Kidney (tissue), 14 donors: ENCODE results near the gene DBP. TPM values are rescaled to one million over a fixed set of nuclear protein-coding genes. Genes with fewer than 3 reads are reported as not detected.

Source experiments
- DNase-seq, 5 donors: peaks; one replicate each; pipeline ENCODE4 v3.0.0-alpha.2; 2013 to 2020
- FAIRE-seq: peaks from 2 replicates; lab custom pipeline; 2012; peaks lifted over from hg19 to GRCh38; lab: Jason Lieb, UNC
- H3K27ac ChIP-seq, 2 donors: one replicate each; pipeline ENCODE4 v1.7.0; 2013; ENCODE audit warnings: low read depth in 2 of 2, low read length in 2 of 2, inconsistent platforms in 1 of 2
- H3K27me3 ChIP-seq: one replicate; pipeline ENCODE4 v1.7.1; 2013; ENCODE audit warnings: low read length, inconsistent platforms; ENCODE audit not compliant: control insufficient read depth, insufficient read depth
- H3K36me3 ChIP-seq, 3 donors: one replicate each; pipeline versions ENCODE4 v1.7.0 to v1.7.1; 2013; ENCODE audit warnings: low read length in 3 of 3, control low read depth in 1 of 3, inconsistent platforms in 1 of 3; ENCODE audit not compliant: insufficient read depth in 3 of 3, control insufficient read depth in 2 of 3
- H3K4me1 ChIP-seq, 3 donors: one replicate each; pipeline versions ENCODE4 v1.7.0 to v1.7.1; 2013; ENCODE audit warnings: low read length in 3 of 3, inconsistent platforms in 1 of 3, low read depth in 1 of 3; ENCODE audit not compliant: control insufficient read depth in 2 of 3, insufficient read depth in 2 of 3
- H3K4me3 ChIP-seq, 3 donors: one replicate each; pipeline versions ENCODE4 v1.7.0 to v1.8.1; 2013; ENCODE audit warnings: low read length in 3 of 3, control low read depth in 1 of 3, inconsistent platforms in 1 of 3
- H3K9ac ChIP-seq, 3 donors: one replicate each; pipeline versions ENCODE4 v1.7.0 to v1.7.1; 2013; ENCODE audit warnings: low read length in 3 of 3, control low read depth in 1 of 3, inconsistent platforms in 1 of 3
- H3K9me3 ChIP-seq, 3 donors: one replicate each; pipeline versions ENCODE4 v1.7.0 to v1.7.1; 2013; ENCODE audit warnings: low read length in 3 of 3, control low read depth in 1 of 3, inconsistent platforms in 1 of 3; ENCODE audit not compliant: control insufficient read depth in 2 of 3, insufficient read depth in 1 of 3
- intact Hi-C: fragments of 100-400 bp; cut with DNase I; formaldehyde crosslinking; loops from one replicate; pipeline ENCODE4 v1.11.1; 2022
- polyA plus RNA-seq: library from polyadenylated mRNA; stranded (reverse); fragments of 350-450 nt; fragmentation: Illumina TruSeq; extraction: RNeasy Lipid Tissue Mini Kit (QIAGEN cat#74804); gene quantifications from one replicate; pipeline ENCODE4 v1.2.3, GENCODE V29; 2014; ENCODE audit warnings: low read depth, low replicate concordance; ENCODE audit not compliant: insufficient read depth
- total RNA-seq: library from RNA; stranded (reverse); fragmentation: NEBNext Ultra II Directional; extraction: Animal tissue kit (Norgen Biotek cat#: 25700); gene quantifications from one replicate; pipeline ENCODE4 v1.2.1, GENCODE V29; 2021
- TF ChIP-seq, protein P1 (sequence below): IDR thresholded peaks from 3 replicates; pipeline ENCODE4 v1.5.1; 2012; ENCODE audit warnings: mild to moderate bottlenecking, moderate library complexity, borderline replicate concordance; ENCODE audit not compliant: insufficient read depth; ENCODE audit errors: extremely low read depth
- donor health status: control.
- donor health status: control.
- donor health status: control.
- donor health status: control.
- donor health status: control.
- donor health status: DM: yes; HTN: yes; CAD: no.
- donor health status: Normal renal cell carcinoma (clear cell type).

The DBP gene
- total and polyA plus RNA-seq, 2 donors from 2014 or later = 14.5 to 20.4 TPM

DNA sequence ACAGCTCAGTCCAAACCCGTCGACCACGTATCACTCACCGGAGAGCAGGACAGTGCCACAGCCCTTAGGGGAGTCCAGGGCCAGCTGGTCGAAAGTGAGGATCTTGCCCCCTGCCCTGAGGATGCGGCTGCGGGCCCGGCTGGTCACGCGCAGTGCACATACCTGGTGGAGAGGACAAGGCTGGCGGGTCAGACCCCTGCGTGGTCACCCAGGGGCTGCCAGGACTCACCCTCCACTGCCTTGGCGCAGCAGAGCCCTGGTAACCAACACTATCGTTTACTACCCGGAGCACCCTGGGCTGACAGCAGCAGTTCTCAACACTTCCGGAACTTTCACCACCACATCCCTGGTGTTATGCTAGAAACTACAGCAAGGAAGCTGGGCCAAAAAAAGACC is 21.1 kb downstream of the DBP start:
- DNase-seq (peak in 1 of 5 donors; percentile 32), FAIRE-seq (no peak)
- Histone ChIP-seq H3K4me3 (no peak overlapping the region), H3K9ac (no peak overlapping the region), H3K36me3 (peaks cover 0 to 18% (median 11%) of the 10 kb centered on the region in 3 donors), H3K4me1 (peaks cover 0 to 18% (median 9%) of the 10 kb centered on the region in 3 donors), H3K27ac (no peak overlapping the region), H3K9me3 (no peaks in the 10 kb centered on the region), H3K27me3 (no peaks in the 10 kb centered on the region)
- TF ChIP-seq, protein P1, sequence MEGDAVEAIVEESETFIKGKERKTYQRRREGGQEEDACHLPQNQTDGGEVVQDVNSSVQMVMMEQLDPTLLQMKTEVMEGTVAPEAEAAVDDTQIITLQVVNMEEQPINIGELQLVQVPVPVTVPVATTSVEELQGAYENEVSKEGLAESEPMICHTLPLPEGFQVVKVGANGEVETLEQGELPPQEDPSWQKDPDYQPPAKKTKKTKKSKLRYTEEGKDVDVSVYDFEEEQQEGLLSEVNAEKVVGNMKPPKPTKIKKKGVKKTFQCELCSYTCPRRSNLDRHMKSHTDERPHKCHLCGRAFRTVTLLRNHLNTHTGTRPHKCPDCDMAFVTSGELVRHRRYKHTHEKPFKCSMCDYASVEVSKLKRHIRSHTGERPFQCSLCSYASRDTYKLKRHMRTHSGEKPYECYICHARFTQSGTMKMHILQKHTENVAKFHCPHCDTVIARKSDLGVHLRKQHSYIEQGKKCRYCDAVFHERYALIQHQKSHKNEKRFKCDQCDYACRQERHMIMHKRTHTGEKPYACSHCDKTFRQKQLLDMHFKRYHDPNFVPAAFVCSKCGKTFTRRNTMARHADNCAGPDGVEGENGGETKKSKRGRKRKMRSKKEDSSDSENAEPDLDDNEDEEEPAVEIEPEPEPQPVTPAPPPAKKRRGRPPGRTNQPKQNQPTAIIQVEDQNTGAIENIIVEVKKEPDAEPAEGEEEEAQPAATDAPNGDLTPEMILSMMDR = no peak
- intact Hi-C loops = no loop called here

DNA sequence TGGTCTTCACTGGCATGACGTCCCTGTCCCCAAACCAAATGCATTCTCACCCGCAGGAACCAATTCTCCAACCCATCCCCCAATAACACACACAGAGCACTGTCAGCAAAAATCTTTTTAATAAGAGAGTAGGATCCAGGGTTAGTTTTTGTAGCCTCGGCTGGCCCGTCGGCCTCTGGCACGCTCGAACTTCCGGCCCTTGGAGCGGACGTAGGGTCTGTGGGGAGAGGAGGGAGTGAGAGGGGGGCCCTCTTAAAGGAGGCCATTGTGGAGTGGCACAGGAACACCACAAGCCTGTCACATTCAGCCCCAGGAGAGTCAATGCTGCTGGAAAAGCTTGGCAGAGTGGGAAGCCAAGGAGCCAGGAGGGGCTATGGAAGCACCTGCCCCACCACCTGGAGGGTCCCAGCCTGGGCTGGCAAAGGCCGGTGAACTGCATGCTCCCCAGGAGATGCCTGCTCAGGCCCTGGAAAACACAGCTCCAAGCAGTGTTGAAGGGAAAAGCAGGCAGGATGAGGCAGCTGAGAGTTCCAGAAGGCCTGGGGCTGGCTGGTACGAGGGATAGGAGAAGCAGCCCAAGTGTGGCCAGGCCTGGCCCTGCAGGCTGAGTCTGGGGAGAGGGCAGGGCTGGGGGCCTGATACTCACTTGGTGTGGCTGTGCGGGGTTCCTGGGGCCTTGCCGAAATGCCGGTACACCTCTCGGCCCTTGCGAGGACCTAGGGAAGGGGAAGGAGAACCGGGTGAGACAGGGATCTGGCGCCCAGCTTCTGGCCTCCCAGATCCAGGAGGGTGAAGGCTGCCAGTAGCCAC is 21.7 kb downstream of the DBP start:
- TF ChIP-seq, protein P1 = no peak
- peaks cover 0 to 18% (median 9%) of the 10 kb centered on the region in 3 donors for H3K4me1 ChIP-seq
- peaks cover 0 to 18% (median 11%) of the 10 kb centered on the region in 3 donors for H3K36me3 ChIP-seq
- no peak overlapping the region for H3K27ac ChIP-seq
- DNase-seq (no peak), FAIRE-seq (no peak)
- no peak overlapping the region for H3K4me3 ChIP-seq
- H3K27me3 ChIP-seq = no peaks in the 10 kb centered on the region
- intact Hi-C loops = no loop called here
- no peaks in the 10 kb centered on the region for H3K9me3 ChIP-seq
- H3K9ac ChIP-seq = no peak overlapping the region

DNA sequence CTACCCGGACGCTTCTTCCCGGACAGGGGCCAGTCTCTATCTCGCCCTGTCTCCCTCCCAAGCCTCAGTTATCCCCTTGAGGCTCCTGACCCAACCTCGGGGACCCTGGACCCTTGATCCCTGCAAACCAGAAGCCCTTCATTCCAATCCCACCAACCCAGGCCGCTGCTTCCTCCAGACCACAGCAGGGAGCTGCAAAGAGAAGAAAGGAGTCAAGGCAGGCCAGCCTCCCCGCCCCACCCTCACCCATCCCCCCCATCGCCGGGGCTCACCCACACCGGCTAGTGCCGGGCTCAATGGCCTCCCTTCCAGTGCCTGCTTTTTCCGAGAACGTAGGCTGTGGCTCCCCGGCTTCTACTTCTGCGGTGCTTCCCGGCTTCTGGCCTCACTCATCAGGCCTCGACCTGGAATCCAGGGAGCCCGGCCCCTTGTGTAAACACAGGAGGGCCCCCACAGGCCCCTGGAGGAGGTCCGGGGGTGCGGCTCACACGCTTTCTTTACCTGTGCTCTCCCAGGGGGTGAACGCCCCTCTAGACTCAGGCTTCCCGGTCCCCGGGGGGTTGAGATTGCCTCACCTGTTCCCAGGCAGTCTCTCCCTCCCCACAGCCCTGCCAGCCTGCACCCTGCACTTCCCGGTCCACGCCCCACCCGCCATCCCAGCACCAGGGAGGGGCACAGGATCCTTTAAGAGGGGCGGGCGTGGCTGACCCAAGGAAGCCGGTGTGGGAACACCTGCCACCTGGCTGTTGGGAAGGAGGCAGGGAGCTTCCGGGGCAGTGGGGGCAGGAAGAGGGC is 22.5 kb downstream of the DBP start, which contains the start of gene FAM83E:
Gene FAM83E (minus strand): TSS at position 641 of the 795 bp plus-strand sequence. CDS start 1,704 bp downstream, outside the sequence.
- TF ChIP-seq, protein P1 = no peak
- H3K27me3 ChIP-seq = no peaks in the 10 kb centered on the region
- peaks cover 0 to 18% (median 11%) of the 10 kb centered on the region in 3 donors for H3K36me3 ChIP-seq
- peak in 2 of 5 donors; percentile 76 to 92 for DNase-seq
- no peak within 1 kb of the TSS for H3K4me3 ChIP-seq
- peaks cover 0 to 18% (median 9%) of the 10 kb centered on the region in 3 donors for H3K4me1 ChIP-seq
- intact Hi-C loops = no loop called here
- no peak within 1 kb of the TSS for H3K27ac ChIP-seq
- no peaks in the 10 kb centered on the region for H3K9me3 ChIP-seq
- no peak for FAIRE-seq
- no peak within 1 kb of the TSS for H3K9ac ChIP-seq
